ENCODE measurements around the gene ENPP3.

Gene ENPP3

DNA sequence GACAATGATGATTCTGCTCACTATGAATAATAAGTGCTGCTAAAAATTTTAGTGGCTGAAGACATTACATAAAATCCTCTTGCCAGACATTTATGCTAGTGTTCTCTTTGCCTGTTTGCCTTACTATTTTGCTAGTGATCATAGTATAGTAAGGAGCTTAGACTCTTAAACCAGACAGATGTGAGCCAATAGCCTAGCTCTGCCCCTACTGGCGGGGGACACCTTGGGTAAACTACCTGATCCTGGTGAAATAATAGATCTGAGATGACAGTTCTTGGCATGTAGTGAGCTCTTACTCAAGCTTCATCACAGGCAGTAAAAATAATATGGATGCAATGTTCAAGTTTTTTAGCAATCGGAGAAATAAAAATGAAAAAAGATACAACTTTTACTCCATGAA lies 18.8 kb downstream of the ENPP3 start:
- no peaks in the 10 kb centered on the region for H4K20me1 ChIP-seq
- TF ChIP-seq Cebpa-rat (IDR thresholded peaks at IDR 0.05): no peak
- H3K4me1 ChIP-seq: no peaks in the 10 kb centered on the region
- H3K27me3 ChIP-seq: no peaks in the 10 kb centered on the region
- H3K4me3 ChIP-seq: no peak overlapping the region
- H3K4me2 ChIP-seq: no peak overlapping the region
- no peaks in the 10 kb centered on the region for H3K36me3 ChIP-seq
- no peak overlapping the region for H3K27ac ChIP-seq
- no peak overlapping the region for H3K9ac ChIP-seq
- H3K9me3 ChIP-seq: no peaks in the 10 kb centered on the region

- Histone ChIP-seq H3K36me3 (no peaks in the 10 kb centered on the region), H3K9ac (no peak overlapping the region), H3K27me3 (no peaks in the 10 kb centered on the region), H3K9me3 (no peaks in the 10 kb centered on the region), H3K4me1 (no peaks in the 10 kb centered on the region), H3K4me2 (no peak overlapping the region), H3K4me3 (no peak overlapping the region), H4K20me1 (no peaks in the 10 kb centered on the region), H3K27ac (no peak overlapping the region)
- TF ChIP-seq Cebpa-rat (IDR thresholded peaks at IDR 0.05): no peak
Measured at GRCh38 chr6:131656667-131657066, 19.6 kb downstream of the ENPP3 start.

DNA sequence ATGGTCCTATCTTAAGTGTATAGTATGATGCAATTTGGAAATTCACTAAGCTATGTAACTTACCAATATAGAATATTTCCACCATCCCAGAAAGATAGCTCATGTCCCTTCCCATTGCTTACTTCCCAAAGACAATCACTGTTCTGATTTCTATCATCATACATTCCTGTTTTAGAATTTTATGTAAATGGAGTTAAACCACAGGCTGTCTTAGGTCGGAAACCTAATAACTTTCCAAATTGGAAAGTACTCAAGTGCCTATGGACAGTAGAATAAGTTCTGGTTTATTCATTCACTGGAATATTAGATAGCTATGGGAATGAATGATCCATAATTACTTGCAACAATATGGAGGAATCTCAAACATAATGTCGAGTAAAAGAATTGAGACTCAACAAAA lies 20.1 kb downstream of the ENPP3 start:
- no peak for TF ChIP-seq Cebpa-rat (IDR thresholded peaks at IDR 0.05)
- no peaks in the 10 kb centered on the region for H3K9me3 ChIP-seq
- H3K27ac ChIP-seq: no peak overlapping the region
- no peaks in the 10 kb centered on the region for H3K4me1 ChIP-seq
- H3K27me3 ChIP-seq: no peaks in the 10 kb centered on the region
- no peaks in the 10 kb centered on the region for H4K20me1 ChIP-seq
- H3K9ac ChIP-seq: no peak overlapping the region
- no peak overlapping the region for H3K4me2 ChIP-seq
- no peaks in the 10 kb centered on the region for H3K36me3 ChIP-seq
- no peak overlapping the region for H3K4me3 ChIP-seq

GRCh38 chr6:131657630-131658111 lies 20.6 kb downstream of the ENPP3 start:
- Histone ChIP-seq H4K20me1 (no peaks in the 10 kb centered on the region), H3K9ac (no peak overlapping the region), H3K9me3 (no peaks in the 10 kb centered on the region), H3K4me3 (no peak overlapping the region), H3K4me1 (no peaks in the 10 kb centered on the region), H3K27me3 (no peaks in the 10 kb centered on the region), H3K27ac (no peak overlapping the region), H3K4me2 (no peak overlapping the region), H3K36me3 (no peaks in the 10 kb centered on the region)
- no peak for TF ChIP-seq Cebpa-rat (IDR thresholded peaks at IDR 0.05)

- no peaks in the 10 kb centered on the region for H3K9me3 ChIP-seq
Measured at GRCh38 chr6:131658287-131658686, 21.2 kb downstream of the ENPP3 start.

GRCh38 chr6:131660195-131660594 lies 23.1 kb downstream of the ENPP3 start:
- H3K9me3 ChIP-seq: no peaks in the 10 kb centered on the region
- no peak for TF ChIP-seq Cebpa-rat (IDR thresholded peaks at IDR 0.05)
- H3K4me2 ChIP-seq: no peak overlapping the region
- H3K9ac ChIP-seq: no peak overlapping the region
- H4K20me1 ChIP-seq: no peaks in the 10 kb centered on the region
- no peaks in the 10 kb centered on the region for H3K36me3 ChIP-seq
- no peaks in the 10 kb centered on the region for H3K27me3 ChIP-seq
- no peaks in the 10 kb centered on the region for H3K4me1 ChIP-seq
- H3K27ac ChIP-seq: no peak overlapping the region
- no peak overlapping the region for H3K4me3 ChIP-seq

More at GRCh38 chr6:131658287-131658686, 21.2 kb downstream of the ENPP3 start:
- H4K20me1 ChIP-seq: no peaks in the 10 kb centered on the region
- H3K27me3 ChIP-seq: no peaks in the 10 kb centered on the region
- no peak overlapping the region for H3K27ac ChIP-seq
- H3K36me3 ChIP-seq: no peaks in the 10 kb centered on the region
- TF ChIP-seq Cebpa-rat (IDR thresholded peaks at IDR 0.05): no peak
- no peaks in the 10 kb centered on the region for H3K4me1 ChIP-seq
- H3K9ac ChIP-seq: no peak overlapping the region
- no peak overlapping the region for H3K4me3 ChIP-seq
- no peak overlapping the region for H3K4me2 ChIP-seq

GRCh38 chr6:131663578-131664165 lies 26.6 kb downstream of the ENPP3 start:
- no peaks in the 10 kb centered on the region for H3K36me3 ChIP-seq

DNA sequence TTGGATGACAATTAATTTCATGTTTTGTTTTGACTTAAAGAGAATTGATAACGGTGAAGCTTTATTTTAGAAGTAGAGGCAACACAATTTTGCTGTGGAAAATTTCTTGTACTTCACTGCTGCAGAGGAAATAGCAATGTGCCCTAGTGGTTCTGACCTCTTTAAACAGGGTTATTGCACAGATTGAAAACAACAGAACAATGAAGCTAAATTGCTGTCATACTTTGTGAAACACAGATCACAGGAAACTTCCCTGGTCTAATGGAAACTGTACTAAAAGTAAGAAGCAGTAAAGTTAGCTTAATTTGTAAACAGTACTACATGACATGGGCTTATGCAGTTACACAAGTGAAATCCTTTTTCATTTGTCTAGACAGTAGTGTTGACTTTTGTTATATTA lies 32.8 kb downstream of the ENPP3 start:
- no peaks in the 10 kb centered on the region for H3K4me1 ChIP-seq
- TF ChIP-seq Cebpa-rat (IDR thresholded peaks at IDR 0.05): no peak
- H3K4me3 ChIP-seq: no peak overlapping the region
- H4K20me1 ChIP-seq: no peaks in the 10 kb centered on the region
- H3K9me3 ChIP-seq: no peaks in the 10 kb centered on the region
- no peak overlapping the region for H3K27ac ChIP-seq
- no peaks in the 10 kb centered on the region for H3K36me3 ChIP-seq
- no peak overlapping the region for H3K9ac ChIP-seq
- H3K4me2 ChIP-seq: no peak overlapping the region
- H3K27me3 ChIP-seq: no peaks in the 10 kb centered on the region

More at GRCh38 chr6:131663578-131664165, 26.6 kb downstream of the ENPP3 start:
- no peak for TF ChIP-seq Cebpa-rat (IDR thresholded peaks at IDR 0.05)
- Histone ChIP-seq H3K4me2 (no peak overlapping the region), H3K27me3 (no peaks in the 10 kb centered on the region), H4K20me1 (no peaks in the 10 kb centered on the region), H3K9me3 (no peaks in the 10 kb centered on the region), H3K9ac (no peak overlapping the region), H3K4me1 (no peaks in the 10 kb centered on the region), H3K4me3 (no peak overlapping the region), H3K27ac (no peak overlapping the region)

GRCh38 chr6:131673184-131673583 lies 36.1 kb downstream of the ENPP3 start:
- Histone ChIP-seq H3K9me3 (no peaks in the 10 kb centered on the region), H3K4me1 (no peaks in the 10 kb centered on the region), H4K20me1 (no peaks in the 10 kb centered on the region), H3K9ac (no peak overlapping the region), H3K27ac (no peak overlapping the region), H3K4me2 (no peak overlapping the region), H3K27me3 (no peaks in the 10 kb centered on the region), H3K4me3 (no peak overlapping the region), H3K36me3 (no peaks in the 10 kb centered on the region)
- TF ChIP-seq Cebpa-rat (IDR thresholded peaks at IDR 0.05): no peak

DNA sequence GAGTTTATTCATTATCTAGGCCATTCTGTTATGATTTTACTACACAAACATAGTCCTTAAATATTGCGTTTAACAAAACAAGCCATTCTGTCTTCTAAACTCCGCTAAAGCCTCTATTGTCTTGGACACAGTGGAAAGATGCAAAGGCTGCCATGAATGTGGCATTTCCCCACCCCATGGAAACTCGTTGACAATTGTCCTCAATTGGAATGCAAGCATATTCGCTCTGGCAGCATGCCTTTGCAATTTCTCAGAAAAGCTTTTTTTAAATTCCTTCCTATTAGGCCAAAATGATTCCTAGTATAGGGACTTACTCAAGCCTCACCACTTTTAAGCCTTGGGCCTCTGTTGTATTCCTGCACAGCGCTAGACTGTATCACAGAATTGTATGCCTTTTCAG lies 41.3 kb downstream of the ENPP3 start:
- no peaks in the 10 kb centered on the region for H4K20me1 ChIP-seq
- no peak for TF ChIP-seq Cebpa-rat (IDR thresholded peaks at IDR 0.05)

GRCh38 chr6:131680868-131681267 lies 43.8 kb downstream of the ENPP3 start:
- Histone ChIP-seq H3K27ac (no peak overlapping the region), H3K36me3 (no peaks in the 10 kb centered on the region), H3K4me1 (no peaks in the 10 kb centered on the region), H3K27me3 (no peaks in the 10 kb centered on the region), H3K9ac (no peak overlapping the region), H4K20me1 (no peaks in the 10 kb centered on the region), H3K4me3 (no peak overlapping the region), H3K4me2 (no peak overlapping the region), H3K9me3 (no peaks in the 10 kb centered on the region)
- TF ChIP-seq Cebpa-rat (IDR thresholded peaks at IDR 0.05): no peak

More for the DNA sequence above, 41.3 kb downstream of the ENPP3 start:
- Histone ChIP-seq H3K27me3 (no peaks in the 10 kb centered on the region), H3K4me3 (no peak overlapping the region), H3K4me1 (no peaks in the 10 kb centered on the region), H3K9ac (no peak overlapping the region), H3K27ac (no peak overlapping the region), H3K4me2 (no peak overlapping the region), H3K9me3 (no peaks in the 10 kb centered on the region), H3K36me3 (no peaks in the 10 kb centered on the region)
